Hematopoietic multipotent progenitor cell (in vitro differentiated cells): Measurements from ENCODE around the gene UBXN7. TPM values are rescaled to one million over a fixed set of nuclear protein-coding genes. Genes with fewer than 3 reads are reported as not detected.
"Not testable (repeated sequence)": the region's sequence is repeated elsewhere in the genome, so short reads cannot be mapped to it uniquely, and the experiment has no call there.

Experiments used
- DNase-seq, 3 donors: peaks; one replicate each; pipeline ENCODE4 v3.0.0-alpha.2; 2011 to 2015; ENCODE audit warnings: low read depth in 2 of 3, low spot score in 2 of 3
- total RNA-seq: library from RNA; depleted of rRNA; stranded (reverse); fragments of >200 nt; gene quantifications from one replicate; pipeline ENCODE4 v1.2.3, GENCODE V29; 2012

Gene UBXN7
- total RNA-seq, 1 donor = 14.8 TPM

- DNase-seq = no peak
Measured at GRCh38 chr3:196357905-196358304, 74.3 kb downstream of the UBXN7 start.

GRCh38 chr3:196356556-196356955 lies 75.7 kb downstream of the UBXN7 start:
- DNase-seq = no peak

- no peak for DNase-seq
Measured at GRCh38 chr3:196355668-196356067, 76.6 kb downstream of the UBXN7 start.

- DNase-seq = no peak
Measured at GRCh38 chr3:196354132-196354531, 78.1 kb downstream of the UBXN7 start.

DNA sequence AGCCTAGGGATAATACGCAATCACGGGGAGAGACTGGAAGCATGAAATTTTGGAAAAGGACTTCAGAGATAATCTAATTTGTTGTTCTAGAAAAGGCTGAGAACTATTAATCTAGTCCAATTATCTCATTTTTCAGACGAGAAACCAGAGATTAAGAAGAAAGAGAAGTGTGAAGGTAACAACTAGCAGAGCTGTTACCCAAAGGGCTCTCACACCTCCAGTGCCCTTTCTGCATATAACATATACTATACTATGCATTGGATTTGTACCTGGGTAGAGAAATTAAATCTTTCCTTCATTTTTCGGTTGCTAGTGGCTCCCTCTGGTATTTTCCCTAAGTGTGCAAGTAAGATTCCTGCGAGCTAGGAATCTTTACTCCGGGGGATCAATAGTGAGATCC lies 80.7 kb downstream of the UBXN7 start:
- DNase-seq = no peak

DNA sequence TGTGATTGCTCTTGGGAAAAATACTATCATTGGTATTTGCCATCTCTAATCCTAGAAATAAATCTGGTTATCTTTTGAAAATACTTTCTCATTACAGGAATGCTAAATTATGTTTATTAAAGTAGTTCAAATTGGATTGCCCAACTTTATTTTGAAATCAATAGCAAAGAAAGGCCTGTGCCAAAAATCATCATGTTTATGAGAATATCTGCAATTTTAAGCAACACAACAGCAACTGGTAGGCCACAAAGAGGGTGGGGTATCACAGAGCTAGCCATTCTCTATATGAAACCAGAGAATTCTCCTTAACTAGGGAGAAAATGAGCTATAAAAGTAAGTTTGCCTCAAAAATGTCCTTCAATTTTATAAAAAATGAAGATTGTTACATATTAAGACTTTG lies 82.2 kb downstream of the UBXN7 start:
- no peak for DNase-seq

DNA sequence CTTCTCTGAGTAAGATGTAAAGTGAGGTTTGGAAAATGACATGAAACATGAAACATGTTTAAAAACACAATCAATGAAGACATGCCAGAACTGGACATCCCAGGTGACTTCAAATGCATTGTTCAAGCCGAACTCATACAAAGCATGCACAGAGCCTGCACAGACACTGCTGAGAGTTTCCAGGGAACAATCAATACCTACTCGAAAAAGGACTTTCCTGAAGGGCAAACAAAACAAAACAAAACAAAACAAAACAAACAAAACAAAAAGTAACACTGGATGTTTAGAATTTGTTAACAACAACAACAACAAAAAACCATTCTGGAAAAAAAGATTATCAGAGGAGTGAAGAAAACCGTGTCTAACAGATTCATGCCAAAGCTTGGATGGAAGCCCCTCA lies 83.5 kb downstream of the UBXN7 start:
- DNase-seq = no peak

DNA sequence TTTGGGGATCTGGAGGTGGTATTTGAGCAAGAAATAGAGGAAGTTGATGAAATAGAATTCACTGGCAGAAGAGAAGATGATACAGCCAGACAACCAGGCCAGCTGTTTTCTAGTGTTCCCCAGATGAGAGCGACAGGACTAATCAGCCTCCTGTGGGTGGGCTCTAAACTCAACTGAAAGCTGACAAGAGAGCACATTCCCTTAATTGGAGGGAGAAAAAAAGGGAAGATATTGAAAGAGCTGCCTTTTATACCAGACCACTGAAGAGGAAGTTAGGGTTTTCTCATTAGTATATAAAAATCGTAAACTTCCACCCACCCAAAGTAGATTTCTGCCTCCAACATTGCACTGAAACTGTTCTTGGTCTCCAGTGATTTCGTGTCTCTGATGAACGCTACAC lies 87.6 kb downstream of the UBXN7 start:
- peak in 2 of 3 donors; percentile 42 to 74 for DNase-seq

- not testable (repeated sequence) for DNase-seq
Measured at GRCh38 chr3:196343917-196344316, 88.3 kb downstream of the UBXN7 start.

DNA sequence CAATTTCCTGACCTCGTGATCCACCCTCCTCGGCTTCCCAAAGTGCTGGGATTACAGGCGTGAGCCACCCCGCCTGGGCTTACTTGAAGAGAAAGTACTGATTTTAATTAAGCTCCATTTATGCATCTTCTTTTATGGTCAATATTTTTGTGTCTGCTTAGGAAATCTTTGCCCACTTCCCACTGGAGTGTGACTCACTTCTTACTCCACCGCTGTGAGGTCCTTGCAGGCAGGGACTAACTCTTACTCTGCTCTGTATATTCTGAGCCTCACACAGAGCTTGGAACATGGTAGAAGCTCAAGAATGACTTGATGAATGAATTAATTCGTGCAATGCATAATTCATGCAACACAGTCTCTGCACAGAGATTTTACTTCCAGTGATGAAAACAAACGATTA lies 91.1 kb downstream of the UBXN7 start:
- DNase-seq = no peak

- DNase-seq = no peak
Measured at GRCh38 chr3:196340466-196340865, 91.8 kb downstream of the UBXN7 start.

DNA sequence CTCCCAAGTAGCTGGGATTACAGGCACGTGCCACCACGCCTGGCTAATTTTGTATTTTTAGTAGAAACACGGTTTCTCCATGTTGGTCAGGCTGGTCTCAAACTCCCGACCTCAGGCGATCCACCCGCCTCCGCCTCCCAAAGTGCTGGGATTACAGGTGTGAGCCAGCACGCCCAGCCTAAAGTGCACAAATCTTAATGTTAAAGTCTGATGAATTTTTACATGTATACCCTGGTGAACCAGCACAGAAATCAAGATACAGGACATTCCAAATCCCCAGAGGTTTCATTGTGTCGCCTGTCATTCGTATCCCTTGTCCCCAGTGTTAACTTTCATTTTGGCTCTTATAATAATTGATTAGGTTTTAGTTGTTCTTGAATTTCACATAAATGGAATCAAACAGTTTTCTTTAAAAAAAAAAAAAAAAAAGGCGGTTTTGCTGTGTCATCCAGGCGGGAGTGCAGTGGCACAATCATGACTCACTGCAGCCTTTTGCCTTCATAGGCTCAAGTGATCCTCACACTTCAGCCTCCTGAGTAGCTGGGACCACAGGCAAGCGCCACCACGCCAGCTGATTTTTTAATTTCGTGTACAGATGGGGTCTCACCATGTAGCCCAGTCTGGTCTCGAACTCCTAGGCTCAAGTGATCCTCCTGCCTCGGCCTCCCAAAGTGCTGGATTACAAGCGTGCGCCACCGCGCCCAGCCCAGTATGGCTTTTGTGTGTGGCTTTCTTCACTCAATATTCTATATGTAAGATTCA lies 92.6 kb downstream of the UBXN7 start:
- DNase-seq = peak in 2 of 3 donors; percentile 45 to 51

GRCh38 chr3:196339044-196339443 lies 93.2 kb downstream of the UBXN7 start:
- no peak for DNase-seq

DNA sequence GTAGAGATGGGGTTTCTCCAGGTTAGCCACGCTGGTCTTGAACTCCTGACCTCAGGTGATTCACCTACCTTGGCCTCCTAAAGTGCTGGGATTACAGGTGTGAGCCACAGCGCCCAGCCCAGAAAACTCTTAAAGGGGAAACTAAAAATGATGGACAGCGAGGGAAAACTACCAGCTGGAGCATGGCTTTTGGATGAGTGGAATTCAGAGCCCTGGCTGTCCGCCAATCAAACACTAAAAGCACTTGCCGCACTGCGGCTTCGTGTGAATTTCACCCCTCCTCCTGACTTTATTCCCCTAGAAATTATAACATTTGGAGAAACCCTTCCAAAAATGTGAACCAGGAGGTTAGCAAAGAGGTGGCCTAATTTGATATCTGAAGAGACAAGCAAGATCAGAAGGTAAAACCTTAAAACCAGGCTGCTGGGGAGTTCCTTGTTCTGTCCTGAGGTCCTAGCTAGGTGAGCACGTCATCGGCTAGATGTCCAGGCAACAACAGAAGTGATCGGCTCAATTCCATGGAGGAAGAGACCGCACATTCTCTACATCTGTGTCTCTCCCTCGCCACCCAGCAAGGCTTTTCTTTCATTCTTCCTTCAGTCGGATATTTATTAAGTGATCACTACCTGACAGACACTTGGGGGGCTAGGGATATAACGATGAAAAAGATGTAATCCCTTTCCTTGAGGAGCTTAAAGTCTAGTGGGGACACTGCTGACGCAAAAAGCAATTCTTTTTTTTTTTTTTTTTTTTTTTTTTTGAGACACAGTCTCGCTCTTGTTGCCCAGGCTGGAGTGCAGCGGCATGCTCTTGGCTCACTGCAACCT lies 95.7 kb downstream of the UBXN7 start:
- DNase-seq = no peak

DNA sequence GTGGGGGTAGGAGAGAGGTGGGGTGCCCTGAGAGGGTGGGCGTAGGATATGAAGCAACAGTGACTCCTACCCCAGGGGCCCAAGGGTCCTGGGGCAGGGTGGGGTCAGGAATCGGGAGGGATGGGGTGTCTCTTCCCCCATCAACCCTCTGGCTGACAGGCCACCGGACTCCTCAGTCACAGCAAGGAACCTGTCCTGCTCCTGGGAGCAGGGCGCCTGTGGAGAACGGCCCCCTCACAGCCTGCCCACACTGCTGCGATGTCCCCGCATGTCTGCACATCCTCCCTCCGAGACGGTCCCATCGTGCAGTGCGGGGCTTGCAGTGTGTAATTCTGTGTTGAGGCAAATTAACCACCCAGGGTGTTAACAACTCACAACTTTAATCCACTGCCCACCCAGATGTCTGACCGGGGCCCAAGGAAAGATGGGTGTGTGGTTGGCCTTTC lies 96.7 kb downstream of the UBXN7 start:
- no peak for DNase-seq

GRCh38 chr3:196334982-196335381 lies 97.2 kb downstream of the UBXN7 start:
- DNase-seq = no peak

- DNase-seq = no peak
Measured at GRCh38 chr3:196332168-196332567, 100.1 kb downstream of the UBXN7 start.

DNA sequence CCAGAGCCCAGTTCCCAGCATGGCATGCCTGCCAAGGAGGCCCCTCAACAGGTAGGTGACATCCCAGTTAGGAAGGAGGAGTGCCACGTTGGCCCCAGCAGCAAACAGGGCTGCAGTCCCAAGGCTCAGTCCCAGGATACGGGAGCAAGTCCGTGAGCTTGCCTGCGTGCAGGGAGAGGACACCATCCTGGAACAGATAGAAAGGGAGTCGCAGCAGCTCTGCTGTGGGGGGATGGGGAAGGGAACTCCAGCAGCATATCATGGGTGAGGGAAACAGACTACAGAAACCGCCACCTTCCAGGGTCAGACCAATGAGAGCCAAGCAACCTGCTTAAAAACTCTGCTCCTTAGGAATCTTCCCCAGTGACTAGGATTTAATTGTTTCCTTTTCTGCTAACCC lies 104.8 kb downstream of the UBXN7 start:
- no peak for DNase-seq

- DNase-seq = no peak
Measured at GRCh38 chr3:196326936-196327335, 105.3 kb downstream of the UBXN7 start.

GRCh38 chr3:196323691-196324090 lies 108.5 kb downstream of the UBXN7 start:
- DNase-seq = no peak

- DNase-seq = no peak
Measured at GRCh38 chr3:196323016-196323415, 109.2 kb downstream of the UBXN7 start.

DNA sequence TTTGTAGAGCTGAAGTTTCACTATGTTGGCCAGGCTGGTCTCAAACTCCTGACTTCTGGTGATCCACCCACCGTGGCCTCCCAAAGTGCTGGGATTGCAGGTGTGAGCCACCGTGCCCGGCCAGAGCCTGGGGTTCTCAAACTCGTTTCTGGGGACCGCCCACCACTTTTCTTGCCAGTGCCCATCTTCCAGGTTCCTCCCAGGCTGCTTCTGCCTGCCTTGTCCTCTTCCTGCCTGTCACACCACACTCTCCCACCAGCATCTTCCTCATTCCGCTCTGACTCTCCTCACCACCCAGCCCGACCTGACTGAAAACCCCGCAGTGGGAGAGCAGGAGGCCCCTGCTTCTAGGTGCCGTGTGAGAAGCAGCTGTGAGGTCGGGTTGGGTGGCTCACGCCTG lies 111.1 kb downstream of the UBXN7 start:
- DNase-seq = no peak
